GM21576 (cell line): Measurements from ENCODE around the gene GAS5.

Source experiments
- ATAC-seq: cut with Tn5 transposase; IDR thresholded peaks from one replicate; pipeline ENCODE4 v1.9.1; 2021; ENCODE audit warnings: mild to moderate bottlenecking, moderate library complexity; ENCODE audit not compliant: unreplicated experiment

GAS5 gene

DNA sequence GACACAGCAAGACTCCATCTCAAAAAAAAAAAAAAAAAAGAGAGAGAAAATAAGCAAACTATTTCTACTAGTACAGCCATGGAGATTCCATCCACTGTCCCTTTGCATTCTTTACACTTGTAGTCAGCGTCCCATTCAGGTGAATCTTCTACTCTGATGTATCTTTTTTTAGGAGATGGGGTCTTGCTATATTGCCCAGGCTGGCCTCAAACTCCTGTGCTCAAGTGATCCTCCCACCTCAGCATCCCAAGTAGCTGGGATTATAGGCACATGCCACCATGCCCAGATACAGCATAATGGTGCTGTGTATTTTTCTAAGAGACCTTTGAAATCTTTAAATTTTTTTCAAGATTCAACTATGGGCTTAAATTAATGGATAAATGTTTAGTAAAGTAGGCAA, 35.0 kb downstream of the GAS5 start:
- ATAC-seq, result no peak

DNA sequence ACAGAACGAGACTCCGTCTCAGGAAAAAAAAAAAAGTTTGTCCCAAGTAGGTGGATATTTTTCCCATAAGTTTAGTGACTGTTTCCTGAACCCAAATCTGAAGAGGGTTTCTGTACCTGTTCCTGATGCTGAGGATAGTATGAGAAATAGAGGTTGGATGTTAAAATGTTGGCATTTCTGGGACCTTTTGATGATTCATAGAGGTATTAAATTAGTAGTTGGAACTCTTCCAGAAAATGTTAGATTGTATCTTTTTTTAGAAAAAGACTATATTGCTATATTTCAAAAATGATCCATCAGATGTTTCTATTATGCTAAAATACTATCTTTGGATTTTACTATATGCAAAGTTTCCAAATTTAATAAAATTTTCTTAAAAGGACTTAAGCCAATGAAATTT, 40.2 kb downstream of the GAS5 start:
- no peak for ATAC-seq

DNA sequence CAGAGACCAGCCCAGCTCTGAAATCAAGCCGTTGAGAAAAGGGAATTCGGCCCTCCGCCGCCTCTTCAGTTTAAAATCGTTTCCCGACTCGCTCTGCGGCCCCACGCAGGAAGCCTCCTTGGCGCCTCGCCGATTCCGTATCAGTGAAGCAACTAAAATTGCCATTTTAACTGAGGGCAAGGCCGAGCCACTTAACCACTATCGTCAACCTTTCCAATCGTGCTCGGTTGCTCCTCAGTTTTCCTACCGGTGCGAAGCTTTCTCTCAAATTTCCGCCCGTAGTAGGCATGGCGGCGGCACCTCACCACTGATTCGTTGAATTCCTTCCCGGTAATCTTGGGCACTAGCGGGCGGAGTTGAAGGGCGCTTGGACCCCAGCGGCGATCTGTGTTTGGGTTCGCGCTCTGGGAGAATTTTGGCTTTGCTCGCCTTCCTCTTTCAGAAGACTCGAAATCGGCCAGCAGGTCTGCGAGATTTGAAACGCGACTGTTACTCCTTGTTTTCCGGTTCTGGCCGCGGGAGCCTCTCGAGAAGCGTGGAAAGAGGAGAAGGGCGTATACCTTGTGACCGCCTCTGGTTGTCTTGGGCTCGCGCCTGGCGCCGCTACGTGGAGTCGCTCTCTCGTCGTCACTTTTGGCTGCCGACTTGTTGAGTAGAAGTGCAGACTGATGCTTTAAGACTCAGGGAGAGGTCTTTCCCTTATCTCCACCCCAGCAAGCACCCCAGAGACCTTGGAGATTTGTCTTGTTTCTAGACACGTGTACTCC, 43.3 kb downstream of the GAS5 start, which contains the start of the genes CENPL and DARS2:
Gene CENPL, minus strand, starts transcription at position 569 of the 767 bp plus-strand sequence. CDS start 13,584 bp downstream, outside the sequence.
Gene DARS2, plus strand, starts transcription at position 359 of the 767 bp plus-strand sequence. CDS start 557 bp downstream, outside the sequence.
- ATAC-seq, result peak; percentile 78

DNA sequence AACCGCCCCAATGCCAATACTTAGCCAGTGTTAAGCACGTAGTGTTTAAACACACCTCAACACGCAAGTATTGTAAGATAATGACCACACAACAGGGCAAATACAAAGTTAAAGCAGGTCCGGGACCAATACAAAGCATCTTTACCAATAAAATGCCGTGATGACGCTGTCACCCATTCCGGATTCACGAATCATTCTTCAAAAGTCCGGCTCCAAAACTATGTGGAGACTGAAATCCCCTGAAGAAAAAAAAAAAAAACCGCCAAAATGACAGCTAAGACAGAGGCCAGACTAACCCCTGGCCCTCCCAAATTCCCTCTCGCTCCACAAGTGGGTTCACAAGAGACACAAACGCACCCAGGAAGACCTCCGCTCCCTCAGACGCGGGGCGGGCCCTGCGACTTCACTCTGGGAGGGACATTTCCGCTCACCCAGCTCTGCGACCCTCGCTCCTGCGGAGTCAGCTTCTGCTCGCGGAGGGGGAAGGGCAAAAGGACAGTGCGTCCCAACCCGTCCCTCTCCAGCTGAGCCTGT, 43.9 kb downstream of the GAS5 start:
- peak; percentile 36 for ATAC-seq

DNA sequence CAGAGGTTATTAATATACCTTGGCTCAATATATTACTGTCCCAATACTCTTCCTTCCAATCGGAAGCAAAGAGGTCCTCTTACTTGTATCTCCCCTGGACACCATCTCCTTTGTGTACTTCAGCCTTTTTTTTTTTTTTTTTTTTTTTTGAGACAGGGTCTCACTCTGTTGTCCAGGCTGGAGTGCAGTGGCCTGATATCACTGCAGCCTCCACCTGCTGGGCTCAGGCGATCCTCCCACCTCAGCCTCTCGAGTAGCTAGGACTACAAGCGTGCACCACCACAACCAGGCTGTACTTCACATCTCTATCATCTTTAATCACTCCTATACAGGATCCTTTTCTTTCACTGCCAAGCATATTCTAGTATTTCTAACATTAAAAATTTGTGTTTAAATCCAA, 46.1 kb downstream of the GAS5 start:
- no peak for ATAC-seq

DNA sequence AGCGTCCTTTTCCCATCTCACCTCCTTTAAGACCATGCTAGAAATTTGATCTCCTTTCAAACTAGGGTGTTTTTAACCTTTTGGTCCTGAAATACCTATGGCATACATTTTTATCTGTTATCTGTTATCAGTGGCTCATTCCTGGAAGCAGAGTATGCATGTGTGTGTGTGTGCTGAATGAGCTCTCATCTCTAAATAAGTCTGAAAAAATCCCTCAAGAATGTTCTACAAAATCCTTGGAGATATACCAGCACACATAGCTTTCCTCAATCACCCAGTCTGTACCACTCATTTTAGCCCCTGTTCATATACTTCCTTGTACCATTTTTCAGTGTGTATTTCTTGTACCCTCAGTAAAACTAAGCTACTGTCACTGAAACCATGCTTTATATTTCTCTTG, 49.3 kb downstream of the GAS5 start:
- ATAC-seq, result no peak
